Lower leg skin (tissue), 4 donors: ENCODE measurements around the gene GPR34. TPM values are rescaled to one million over a fixed set of nuclear protein-coding genes. Genes with fewer than 3 reads are reported as not detected.

Experiments used
- DNase-seq, 2 donors: peaks; one replicate each; pipeline ENCODE4 v3.0.0-alpha.2; 2019; ENCODE audit warnings: low spot score in 2 of 2
- H3K4me3 ChIP-seq: fragments of 200-600 bp; sonication (generic); 2 replicates; pipeline ENCODE4 v1.5.1; 2017; ENCODE audit warnings: mild to moderate bottlenecking, low read depth; ENCODE audit not compliant: poor library complexity, severe bottlenecking
- POLR2A ChIP-seq, 2 donors: fragments of 450-650 bp; IDR thresholded peaks; one replicate each; pipeline ENCODE4 v1.6.1; 2016 to 2017; ENCODE audit warnings: antibody characterized with exemption in 2 of 2, mild to moderate bottlenecking in 1 of 2, moderate library complexity in 1 of 2
- WGBS, 2 donors: methylation state at CpG; one replicate each; pipeline ENCODE4 v1.1.5; 2018; 5-methylcytosine and 5-hydroxymethylcytosine counted together
- intact Hi-C: fragments of 100-400 bp; cut with DNase I; formaldehyde crosslinking; loops from one replicate; pipeline ENCODE4 v1.15.0; 2023; ENCODE audit warnings: low total_unique reads
- total RNA-seq, 4 donors: library from RNA; depleted of rRNA; stranded (reverse); fragments of >200 nt; gene quantifications; one replicate each; pipeline ENCODE4 v1.1.0, GENCODE V29; 2016
- TF ChIP-seq, protein P1 (sequence below), 3 donors: fragments of 450-650 bp; IDR thresholded peaks; one replicate each; pipeline ENCODE4 v1.5.1; 2016; ENCODE audit warnings: antibody characterized with exemption in 3 of 3, mild to moderate bottlenecking in 3 of 3, moderate library complexity in 2 of 3

GPR34 gene
- total RNA-seq, 4 donors from 2014 or later, result 1.4 to 4.1 (median 1.9) TPM

DNA sequence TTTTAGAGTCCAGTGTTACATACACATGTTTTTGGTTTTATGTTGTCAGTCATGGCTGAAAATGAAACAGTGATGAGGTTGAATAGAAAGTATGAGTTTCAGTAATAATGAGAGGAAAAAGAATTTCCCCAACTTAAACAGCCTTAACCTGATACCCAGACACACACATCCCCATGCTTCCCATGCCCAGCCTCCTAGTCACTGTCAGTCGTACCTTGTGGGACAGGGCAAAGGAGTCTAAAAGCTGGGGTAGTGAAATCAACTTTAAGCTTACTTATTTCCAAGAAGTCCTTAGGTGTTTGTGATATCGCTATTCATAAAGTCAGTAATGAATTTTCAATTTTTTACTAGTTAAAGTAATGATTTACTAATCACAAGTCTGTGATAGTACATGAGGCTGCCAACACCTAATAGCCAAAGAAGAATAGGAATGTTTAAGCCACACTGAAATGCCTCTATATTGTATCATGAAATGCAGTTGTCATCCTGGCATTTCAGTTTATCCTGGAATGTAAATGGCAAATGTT, 24.3 kb upstream of the GPR34 start:
- TF ChIP-seq, protein P1, sequence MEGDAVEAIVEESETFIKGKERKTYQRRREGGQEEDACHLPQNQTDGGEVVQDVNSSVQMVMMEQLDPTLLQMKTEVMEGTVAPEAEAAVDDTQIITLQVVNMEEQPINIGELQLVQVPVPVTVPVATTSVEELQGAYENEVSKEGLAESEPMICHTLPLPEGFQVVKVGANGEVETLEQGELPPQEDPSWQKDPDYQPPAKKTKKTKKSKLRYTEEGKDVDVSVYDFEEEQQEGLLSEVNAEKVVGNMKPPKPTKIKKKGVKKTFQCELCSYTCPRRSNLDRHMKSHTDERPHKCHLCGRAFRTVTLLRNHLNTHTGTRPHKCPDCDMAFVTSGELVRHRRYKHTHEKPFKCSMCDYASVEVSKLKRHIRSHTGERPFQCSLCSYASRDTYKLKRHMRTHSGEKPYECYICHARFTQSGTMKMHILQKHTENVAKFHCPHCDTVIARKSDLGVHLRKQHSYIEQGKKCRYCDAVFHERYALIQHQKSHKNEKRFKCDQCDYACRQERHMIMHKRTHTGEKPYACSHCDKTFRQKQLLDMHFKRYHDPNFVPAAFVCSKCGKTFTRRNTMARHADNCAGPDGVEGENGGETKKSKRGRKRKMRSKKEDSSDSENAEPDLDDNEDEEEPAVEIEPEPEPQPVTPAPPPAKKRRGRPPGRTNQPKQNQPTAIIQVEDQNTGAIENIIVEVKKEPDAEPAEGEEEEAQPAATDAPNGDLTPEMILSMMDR (IDR thresholded peaks at IDR 0.05), result no peak
- no peak for TF ChIP-seq POLR2A (IDR thresholded peaks at IDR 0.05)
- no peak for DNase-seq

DNA sequence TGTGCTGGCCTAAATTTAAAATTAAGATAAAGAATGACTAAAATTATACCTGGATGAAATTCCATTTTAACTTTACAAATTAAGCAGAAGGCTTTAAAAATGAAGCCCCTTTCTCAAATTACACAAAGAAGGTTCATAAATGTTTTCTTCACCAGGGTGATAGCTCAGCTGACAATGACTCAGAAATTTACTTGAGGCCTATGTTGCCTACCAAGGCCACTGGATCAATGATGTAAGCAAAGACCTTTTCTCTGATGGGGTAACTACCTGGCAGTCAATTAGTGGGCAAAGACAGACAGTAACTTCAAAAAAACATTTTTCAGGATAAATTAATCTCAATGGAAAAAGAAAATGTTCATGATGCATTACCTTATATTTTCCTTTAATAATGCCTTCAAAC, 23.9 kb upstream of the GPR34 start:
- DNase-seq, result no peak
- intact Hi-C loops, result no loop called here

More for the DNA sequence above, 24.3 kb upstream of the GPR34 start:
- intact Hi-C loops, result no loop called here
- 76 to 93% methylated on average over 2 of the region's 2 CpGs for WGBS, 2 donors
- no peak overlapping the region for H3K4me3 ChIP-seq

DNA sequence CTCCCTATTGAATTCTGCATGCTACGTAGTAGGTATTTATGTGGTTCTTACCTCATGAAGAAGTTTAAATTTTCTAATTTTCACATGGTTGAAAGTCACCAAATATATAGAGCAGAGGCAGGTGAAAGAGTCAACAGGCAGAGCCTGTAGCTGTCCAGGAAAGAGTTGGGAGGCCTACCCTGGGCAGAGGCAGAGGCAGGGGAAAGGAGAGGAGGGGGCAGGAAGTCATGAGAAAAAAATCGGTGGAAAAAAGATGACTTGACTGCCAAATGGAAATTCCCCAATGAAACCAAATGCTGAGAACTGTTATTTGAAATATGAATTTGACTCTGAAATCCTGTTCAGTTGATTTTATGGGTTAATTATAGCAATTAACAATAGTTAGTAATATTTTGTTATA, 23.1 kb upstream of the GPR34 start:
- WGBS, 2 donors, result 69 to 78% methylated on average over 2 of the region's 2 CpGs
- H3K4me3 ChIP-seq, result no peak overlapping the region
- intact Hi-C loops, result no loop called here
- no peak for DNase-seq
- TF ChIP-seq, protein P1 (IDR thresholded peaks at IDR 0.05), result no peak
- TF ChIP-seq POLR2A (IDR thresholded peaks at IDR 0.05), result no peak

More for the DNA sequence above, 23.9 kb upstream of the GPR34 start:
- TF ChIP-seq, protein P1 (IDR thresholded peaks at IDR 0.05), result no peak
- no peak for TF ChIP-seq POLR2A (IDR thresholded peaks at IDR 0.05)
- H3K4me3 ChIP-seq, result no peak overlapping the region

DNA sequence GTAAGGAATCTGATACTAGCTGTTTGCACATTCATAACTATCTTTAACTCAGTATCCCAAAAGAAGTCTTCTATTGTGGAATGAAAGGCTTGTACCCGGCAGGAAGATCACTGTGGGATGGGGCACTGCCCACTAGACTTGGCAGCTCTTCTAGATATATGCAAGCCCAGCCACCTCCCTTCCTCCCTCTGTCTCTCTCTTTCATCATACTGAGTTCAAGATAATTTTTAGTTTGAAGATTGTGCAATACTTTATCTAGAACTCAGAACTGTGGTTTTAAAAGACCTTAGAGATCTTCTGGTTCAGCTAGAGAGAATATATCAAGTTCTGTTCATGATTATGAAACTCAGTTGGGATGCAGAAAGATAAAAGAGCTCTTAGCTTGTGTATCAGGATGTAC, 22.5 kb upstream of the GPR34 start:
- DNase-seq, result no peak
- intact Hi-C loops, result no loop called here
- WGBS, 2 donors, result 21 to 33% methylated on average over 1 of the region's 1 CpG
- no peak overlapping the region for H3K4me3 ChIP-seq
- TF ChIP-seq, protein P1 (IDR thresholded peaks at IDR 0.05), result no peak
- TF ChIP-seq POLR2A (IDR thresholded peaks at IDR 0.05), result no peak

DNA sequence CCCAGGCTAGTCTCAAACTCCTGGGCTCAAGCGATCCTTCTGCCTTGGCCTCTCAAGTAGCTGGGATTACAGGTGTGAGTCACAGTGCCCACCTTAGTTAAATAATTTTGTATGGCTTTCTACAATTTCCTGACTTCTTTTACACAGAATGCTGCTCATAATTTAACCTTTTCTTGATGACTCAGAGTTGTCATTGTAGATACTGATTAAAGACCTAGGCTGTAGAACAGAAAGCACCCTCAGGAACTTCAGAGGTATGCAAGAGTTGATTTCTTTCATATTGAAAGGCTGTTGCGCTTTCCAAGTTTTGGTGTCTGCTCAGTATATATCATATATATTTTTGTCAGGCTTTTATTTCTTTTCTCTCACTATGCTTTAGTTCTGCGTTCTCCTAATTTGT, 21.1 kb upstream of the GPR34 start:
- no peak for DNase-seq
- intact Hi-C loops, result no loop called here
- no peak overlapping the region for H3K4me3 ChIP-seq
- WGBS, 2 donors, result 90 to 98% methylated on average over 3 of the region's 3 CpGs
- TF ChIP-seq, protein P1 (IDR thresholded peaks at IDR 0.05), result no peak
- TF ChIP-seq POLR2A (IDR thresholded peaks at IDR 0.05), result no peak

DNA sequence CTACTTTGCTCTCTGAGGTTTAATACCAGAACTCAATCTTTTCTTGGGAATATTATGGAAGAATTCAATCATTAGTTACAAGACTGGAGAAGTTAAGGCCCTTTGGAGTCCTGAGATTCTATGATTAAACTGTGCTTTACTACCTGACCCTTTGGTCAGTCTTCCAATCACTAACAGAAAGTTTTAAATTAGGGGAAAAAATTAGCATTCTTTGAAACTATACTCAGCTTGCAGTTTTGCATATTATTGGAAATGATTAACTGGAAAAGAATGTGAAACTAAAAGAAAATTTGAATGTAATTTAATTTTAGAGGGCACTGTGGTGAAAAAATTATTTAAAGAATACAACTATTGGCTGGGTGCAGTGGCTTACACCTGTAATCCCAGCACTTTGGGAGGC, 18.7 kb upstream of the GPR34 start:
- intact Hi-C loops, result no loop called here
- DNase-seq, result no peak
- TF ChIP-seq, protein P1 (IDR thresholded peaks at IDR 0.05), result no peak
- no peak for TF ChIP-seq POLR2A (IDR thresholded peaks at IDR 0.05)
- no peak overlapping the region for H3K4me3 ChIP-seq
